ENCODE measurements around the gene SLC1A4.

The SLC1A4 gene

DNA sequence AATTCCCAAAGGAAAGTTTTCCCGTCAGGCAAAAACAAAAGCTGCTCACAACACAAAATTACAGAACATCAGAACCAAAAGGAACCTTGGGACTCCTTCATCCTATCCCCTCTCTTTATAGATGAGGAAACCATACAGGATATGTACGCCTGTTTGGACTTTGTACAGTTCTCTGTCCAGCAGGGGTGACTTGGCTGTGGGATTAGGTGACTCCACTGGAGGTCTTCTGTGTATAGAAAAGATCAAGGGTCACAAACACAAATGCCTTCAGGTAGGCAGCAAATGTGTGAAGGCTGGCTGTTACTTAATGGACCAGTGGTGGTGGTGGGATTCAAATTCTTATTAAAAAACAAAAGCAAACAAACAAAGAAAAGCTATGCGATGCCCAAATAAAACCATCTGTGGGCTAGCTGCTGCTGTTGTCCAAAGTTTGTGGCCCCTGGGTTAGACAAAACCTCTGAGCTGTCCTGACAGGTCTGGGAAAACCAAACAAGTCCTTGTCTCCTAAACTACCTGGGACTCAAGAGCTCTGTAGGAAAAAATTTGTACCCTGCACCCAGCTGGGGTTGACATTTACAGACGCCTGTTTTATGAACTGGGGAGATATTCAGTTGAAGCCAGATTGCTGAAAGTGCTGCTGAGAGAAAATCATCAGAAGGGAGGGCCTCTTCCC lies 65.7 kb downstream of the SLC1A4 start:
- DNase-seq (ENCODE audit: low spot score): no peak

DNA sequence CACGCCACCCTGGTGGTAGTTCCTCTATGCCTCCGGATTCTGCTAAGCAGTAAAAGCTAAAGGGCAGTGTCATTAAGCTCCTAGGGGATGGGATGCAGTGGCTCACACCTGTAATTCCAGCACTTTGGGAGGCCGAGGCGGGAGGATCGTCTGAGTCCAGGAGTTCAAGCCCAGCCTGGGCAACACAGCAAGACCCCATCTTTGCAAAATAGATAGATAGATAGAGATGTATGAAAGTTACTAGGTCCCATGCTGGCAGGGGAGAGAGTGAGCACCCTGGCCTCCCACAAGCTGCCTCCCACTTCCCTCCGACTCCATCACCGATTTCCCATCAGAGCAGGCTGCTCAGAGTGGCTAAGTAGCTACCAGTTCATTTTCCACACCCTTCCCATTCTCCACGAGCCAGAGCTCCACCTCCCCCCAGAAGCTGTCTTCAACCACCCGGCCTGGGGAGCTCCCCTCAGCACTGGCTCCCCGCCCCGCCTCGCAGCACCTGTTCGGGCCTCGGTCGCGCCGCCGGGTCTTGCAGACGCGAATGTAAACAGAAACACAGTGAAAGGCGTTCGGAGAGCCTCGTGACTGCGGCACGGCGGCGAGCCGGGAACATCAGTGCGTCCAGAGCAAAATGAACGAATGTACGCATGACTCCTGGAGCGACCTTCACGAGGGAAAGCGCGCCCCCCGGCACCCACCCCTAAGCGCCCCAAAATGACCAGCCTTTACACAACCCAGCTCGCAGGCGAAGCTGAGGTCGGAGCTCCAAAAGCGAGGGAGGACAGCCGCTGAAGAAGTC lies 66.4 kb downstream of the SLC1A4 start:
- peak; percentile 76 for DNase-seq (ENCODE audit: low spot score)

DNA sequence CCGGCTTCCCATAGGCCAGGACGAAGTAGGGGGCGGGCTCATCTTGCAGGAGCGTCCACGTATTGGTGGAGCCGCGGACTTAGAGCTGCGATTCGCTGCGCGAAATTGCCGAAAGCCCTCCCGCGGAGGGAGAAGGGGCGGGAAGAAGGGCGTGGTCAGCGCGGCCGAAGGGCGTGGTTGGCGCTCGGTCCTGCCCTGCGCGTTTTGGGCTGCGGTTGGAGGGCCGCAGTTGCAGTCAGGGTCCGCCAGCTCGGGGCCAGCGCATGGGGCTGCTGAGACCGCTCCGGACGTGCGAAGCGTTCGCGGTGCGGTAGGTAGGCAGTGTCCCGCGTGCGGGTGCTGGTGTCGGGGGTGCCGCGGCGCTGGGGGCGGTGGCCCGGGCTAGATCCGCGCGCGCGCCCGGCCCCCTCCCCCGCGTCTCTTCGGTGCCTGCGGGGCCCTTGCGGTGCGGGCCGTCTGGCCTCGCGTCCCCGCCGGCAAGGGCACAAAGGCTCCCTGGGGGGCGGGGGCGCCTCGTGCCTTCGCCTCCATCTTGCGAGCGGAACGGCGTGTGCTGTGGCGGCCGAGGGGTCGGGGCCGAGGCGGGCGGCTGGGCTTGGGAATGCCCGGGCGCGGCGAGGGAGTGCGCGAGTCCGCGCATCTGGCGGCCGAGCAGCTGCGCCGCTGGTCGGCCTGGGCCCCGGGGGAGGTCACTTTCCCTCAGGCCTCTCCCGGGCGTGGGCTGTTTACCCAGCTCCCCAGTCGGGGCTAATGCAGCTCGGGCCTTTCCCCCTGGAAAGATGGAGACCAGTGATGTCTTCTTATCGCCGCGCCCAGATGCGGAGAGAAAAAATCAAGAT lies 67.2 kb downstream of the SLC1A4 start, which contains the start of gene CEP68:
Gene CEP68, plus strand, starts transcription at position 202 of the 839 bp plus-strand sequence. CDS start 13,029 bp downstream, outside the sequence.
- peak; percentile 94 for DNase-seq (ENCODE audit: low spot score)

DNA sequence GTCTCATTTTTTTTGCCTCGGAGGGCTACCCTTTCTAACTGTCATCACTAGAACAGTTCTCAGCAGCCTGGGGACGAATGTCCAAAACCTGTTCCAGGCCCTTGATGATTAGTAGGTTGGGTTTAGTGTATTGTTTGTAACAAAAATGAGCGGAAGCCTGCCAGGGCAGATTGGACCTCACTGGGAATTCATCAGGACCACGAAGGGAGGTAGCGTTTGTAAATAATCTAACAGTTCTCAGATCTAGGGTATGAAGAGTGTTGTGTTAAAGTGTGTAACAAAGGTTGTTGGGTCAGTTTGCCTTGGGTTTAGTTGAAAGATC lies 67.8 kb downstream of the SLC1A4 start:
- DNase-seq (ENCODE audit: low spot score): no peak

DNA sequence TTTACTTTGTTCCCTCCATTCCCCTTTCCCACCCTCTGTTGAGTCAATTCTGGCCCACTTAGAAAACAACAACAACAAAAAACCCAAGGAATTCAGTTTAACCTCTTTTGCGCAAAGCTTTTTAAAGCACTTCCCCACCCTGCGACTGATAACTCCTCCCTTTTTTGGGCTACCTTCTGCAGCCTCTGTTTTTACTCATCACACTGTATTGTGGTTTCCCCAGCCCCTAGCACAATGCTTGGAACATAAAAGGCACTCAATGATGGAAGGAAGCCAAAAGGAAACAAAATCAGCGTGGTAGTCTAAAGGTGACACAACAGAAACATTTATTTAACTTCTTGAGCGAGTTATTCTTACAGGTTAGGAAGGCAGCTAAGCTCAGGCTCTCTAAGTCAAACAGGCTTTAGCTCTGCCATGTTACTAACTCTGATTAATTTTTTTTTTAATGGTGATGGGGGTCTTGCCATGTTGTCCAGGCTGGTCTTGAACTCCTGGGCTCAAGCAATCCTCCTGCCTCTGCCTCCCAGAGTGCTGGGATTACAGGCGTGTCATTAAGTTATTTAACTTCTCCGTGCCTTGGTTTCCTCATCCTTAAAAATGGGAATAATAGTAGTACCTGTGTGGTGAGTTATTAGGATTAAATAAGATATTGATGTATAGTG lies 68.3 kb downstream of the SLC1A4 start:
- no peak for DNase-seq (ENCODE audit: low spot score)

DNA sequence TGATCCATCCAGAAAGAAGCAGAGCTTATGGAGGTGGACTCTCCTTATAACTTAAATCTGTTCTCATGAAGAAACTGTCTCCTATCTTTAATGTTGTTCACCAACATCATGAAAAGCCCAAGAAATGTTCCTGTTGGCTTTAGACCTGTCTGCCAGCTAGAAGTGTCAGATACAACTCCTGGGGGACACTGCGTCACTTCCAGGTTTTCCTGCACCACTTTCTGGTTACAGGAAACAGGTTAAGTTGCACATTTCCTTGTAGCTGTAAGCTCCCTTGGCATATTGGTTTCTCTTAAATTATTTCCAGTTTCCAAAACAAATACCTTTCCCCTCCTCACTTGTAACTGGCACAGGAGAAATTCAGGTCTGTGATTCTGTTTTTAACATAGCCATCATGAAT lies 69.9 kb downstream of the SLC1A4 start:
- no peak for DNase-seq (ENCODE audit: low spot score)

DNA sequence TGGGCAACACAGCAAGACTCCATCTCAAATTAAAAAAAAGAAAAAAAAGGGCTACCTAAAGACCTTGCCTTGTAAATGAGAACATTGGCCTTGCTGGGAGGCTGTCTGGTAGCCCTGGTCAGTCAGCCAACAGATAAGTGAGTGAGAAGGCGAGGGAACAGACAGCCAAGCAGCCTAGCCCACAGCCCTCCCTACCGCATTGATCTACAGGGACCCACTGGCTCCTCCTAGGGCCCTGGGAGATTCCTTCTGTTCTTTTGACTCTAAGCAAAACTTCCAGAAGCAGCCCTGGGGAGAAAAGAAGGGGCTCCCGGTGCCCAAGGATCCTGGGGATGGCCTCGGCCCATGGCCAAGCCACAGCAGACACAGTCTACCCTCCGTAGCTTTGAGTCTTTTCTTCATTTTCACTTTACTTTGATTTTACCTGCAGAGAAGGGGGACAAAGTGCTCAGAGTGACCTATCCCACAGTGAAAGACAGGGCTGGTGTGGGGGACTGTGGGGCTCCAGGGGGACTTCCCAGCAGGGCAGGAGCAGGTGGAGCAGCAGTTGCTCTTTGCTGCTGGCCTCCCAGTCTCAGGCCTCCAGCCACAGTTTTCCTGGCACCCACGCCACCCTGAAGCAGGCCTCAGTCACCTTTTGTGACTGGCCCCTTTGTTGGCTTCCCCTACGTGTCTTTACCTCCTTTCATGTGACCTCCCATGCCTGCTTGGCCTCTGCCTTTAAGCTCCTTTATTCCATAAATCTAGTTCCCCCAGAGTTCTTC lies 72.1 kb downstream of the SLC1A4 start:
- no peak for DNase-seq (ENCODE audit: low spot score)

DNA sequence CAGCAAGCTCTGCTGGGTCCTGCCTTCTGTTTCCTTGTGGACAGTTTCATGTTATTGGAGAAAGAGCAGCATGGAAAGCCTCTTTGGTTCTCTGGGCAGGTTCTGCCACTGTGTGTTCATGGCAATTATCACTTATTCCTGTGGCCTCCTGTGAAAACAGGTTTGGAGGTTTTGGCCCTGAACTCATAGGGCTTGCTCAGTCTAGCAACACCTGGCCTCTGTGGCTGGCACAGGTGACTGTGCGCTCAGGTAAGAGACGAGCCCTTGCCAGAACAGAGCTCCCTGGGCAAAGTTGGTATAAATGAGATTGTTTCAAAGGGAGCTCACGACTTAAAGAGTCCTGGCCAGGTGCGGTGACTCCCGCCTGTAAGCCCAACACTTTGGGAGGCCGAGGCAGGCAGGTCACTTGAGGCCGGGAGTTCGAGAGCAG lies 72.7 kb downstream of the SLC1A4 start:
- DNase-seq (ENCODE audit: low spot score): no peak

DNA sequence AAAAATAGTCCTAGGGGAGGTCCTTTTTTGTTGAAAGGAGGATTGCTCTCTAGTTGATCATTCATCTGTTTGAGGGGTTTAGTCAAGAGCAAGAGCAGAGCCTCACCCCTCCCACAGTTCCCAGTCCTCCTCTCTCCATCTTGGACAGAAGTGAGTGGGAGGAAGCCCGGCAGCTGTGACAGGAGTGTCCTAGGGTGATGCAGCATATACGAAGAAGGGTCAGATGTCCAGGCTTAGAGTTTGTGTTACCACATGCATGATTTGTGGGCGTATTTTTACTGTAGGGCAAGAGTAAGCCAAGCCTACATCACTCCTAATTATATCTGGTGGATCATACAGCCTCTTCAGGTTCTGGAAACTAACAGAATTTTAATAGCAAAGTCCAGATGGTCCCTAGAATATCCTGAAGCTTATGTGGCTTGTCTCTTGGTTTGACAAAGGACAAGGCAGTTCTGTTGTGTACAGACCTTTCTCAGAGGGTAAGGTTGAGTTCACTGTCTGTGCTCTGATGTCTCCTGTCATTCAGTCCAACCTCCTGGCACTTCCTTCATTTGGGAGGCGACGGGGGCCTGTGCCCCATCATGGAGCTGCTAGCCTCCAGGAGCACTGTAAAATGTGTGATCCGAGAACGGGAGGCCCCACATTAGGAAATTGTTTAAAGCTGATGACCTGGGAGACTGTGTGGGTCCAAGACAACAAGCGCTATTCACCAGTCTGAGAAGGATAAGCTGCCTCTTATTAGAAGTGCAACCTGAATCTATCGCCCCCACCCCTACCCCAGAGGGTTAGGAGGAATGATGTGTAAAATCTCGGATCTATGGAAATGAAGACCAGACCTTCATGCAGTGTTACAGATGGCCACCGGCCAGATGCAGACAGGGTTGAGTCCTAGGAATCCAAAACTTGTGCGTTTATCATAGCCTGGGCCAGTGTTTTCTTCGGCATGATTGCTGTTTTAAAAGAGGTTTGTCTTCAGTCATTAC lies 73.9 kb downstream of the SLC1A4 start:
- no peak for DNase-seq (ENCODE audit: low spot score)

DNA sequence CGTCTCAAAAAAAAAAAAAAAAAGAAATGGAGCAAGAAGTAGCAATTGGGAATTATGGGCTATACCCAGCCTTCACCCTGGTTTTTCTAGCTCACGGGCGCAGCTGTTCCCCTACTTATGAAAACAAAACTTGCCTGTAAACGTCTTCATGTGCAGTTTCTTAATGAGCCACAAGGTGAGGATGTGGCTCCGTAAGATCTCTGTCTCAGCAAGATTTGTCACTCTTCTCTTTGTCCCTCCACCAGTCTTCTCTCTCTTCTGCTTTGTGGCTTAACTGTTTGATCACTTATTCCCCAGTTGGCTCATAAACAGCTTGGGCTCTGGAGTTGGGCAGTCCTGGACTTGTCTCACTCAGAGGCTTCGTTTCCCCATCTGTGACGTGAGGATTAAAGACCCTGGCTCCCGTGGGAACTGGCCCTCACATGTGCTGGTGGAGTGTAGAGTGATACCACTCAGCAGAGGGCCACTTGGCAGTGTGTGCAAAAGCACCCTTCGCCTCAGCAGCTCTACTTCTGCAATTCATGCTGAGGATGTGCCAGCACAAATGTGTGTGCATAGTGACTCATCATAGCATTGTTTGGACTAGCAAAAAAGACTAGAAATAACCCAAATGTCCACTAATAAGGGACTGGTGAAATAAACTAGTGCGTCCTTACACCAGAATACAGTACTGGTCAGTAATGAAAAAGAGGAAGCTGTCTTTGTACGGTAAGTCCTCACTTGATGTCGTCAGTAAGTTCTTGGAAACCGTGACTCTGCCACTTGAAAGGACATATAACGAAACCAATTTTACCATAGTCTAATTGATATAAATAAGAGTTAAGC lies 75.7 kb downstream of the SLC1A4 start:
- peak; percentile 76 for DNase-seq (ENCODE audit: low spot score)

DNA sequence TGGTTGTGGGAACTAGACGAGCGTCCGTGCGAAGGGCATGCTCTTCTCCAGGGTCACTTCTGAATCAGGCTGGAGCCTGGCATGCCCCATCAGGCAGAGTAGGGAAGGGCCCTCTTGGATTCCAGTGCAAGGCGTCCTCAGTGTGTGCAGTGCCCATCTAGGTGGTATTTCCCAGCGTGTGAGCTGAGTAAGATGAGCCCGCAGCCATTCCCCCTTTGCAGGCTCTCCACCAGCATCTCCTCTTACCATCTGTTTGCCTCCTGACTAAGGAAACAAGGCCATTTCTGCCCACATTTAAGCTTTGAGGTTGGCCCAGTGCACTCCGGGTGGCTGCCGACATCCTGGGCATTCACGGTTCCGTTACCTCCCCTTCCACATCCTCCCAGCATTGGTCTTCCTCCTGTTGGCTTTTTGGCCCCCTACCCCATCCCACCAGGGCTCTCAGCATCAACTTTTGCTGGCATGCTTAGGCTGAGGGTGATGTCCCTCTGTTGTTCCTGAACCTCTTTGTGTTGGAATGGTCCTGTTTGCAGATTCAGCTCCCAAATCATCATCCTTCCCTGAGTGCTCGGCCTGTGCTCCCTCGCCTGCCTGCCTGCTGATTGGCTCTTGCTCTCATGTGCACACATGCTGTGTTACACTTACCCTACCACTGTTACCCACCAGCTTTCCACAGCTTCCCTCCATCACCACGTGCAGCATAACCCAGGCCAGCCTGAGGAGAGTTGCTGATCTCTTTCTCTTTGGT lies 78.8 kb downstream of the SLC1A4 start:
- DNase-seq (ENCODE audit: low spot score): no peak

DNA sequence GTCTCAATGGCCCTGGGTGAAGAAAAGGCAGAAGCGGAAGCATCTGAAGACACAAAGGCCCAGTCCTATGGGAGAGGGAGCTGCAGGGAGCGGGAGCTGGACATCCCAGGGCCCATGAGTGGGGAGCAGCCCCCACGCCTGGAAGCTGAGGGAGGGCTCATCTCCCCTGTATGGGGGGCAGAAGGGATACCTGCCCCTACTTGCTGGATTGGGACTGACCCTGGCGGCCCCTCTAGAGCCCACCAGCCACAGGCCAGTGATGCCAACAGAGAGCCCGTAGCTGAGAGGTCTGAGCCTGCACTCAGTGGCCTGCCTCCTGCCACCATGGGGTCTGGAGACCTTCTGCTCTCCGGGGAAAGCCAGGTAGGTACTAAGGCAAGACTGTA lies 80.2 kb downstream of the SLC1A4 start:
- no peak for DNase-seq (ENCODE audit: low spot score)

DNA sequence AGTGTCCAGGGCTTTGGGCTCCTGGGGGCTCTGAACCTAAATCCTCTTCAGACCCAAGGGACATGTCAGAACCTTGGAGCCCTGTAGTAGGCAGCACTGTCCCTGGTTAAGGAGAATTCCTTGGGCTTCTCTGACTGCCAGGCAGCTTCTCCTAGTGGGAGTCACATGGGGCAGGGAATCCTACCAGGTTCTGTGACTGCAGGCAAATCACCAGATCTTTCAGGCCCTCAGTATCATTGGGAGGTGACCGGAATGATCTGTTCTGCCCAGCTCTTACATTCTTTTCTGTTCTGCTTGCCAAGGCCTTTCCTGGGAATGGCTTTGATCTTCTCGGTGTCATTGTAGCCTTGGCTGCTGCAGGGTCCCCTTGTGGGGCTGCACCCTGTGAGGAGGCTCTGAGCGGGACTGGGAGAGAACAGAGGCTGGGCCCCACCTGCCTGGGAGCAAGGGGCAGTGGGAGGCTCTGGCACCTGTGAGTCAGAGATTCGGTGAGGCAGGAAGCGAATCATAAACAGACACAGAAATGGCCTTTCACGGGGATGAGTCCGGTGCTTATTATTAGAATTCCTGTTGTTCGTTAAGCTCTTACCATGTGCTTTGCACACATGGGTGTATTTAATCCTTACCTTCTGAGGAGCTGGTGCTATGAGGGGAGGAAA lies 81.1 kb downstream of the SLC1A4 start:
- DNase-seq (ENCODE audit: low spot score): no peak

DNA sequence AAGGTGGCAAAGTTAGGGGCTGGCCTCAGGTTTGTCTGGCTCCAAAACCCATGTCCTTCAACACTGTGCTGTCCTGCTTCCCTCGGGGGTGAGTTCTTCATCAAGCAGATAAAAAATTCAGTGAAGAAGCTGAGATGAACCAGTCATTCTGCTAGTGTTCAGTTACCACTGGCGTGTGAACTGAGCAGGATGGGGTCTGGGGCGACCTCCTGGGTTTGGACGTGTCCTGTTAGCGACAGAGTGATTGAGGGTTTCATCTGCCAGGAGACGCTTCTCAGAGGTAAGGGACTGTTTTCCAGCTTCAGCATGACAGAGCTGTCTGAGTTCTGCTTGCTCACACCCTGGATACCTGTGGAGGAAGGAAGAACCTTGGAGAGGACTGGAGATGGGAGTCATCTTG lies 81.7 kb downstream of the SLC1A4 start:
- DNase-seq (ENCODE audit: low spot score): no peak

DNA sequence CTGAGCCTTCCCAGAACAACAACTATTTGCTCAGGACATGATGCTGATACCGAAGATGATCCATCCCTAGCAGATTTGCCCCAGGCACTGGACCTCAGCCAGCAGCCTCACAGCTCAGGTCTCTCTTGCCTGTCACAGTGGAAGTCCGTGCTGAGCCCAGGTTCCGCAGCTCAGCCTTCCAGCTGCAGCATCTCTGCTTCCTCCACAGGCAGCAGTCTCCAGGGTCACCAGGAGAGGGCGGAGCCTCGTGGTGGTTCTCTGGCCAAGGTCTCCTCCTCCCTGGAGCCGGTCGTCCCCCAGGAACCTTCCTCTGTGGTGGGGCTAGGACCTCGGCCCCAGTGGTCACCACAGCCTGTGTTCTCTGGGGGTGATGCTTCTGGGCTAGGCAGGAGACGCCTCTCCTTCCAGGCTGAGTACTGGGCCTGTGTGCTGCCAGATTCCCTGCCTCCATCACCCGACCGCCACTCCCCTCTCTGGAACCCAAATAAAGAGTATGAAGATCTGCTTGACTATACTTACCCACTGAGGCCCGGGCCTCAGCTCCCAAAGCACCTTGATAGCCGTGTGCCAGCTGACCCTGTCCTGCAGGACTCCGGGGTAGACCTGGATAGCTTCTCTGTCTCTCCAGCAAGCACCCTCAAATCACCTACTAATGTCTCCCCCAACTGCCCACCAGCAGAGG lies 82.4 kb downstream of the SLC1A4 start:
- DNase-seq (ENCODE audit: low spot score): no peak

DNA sequence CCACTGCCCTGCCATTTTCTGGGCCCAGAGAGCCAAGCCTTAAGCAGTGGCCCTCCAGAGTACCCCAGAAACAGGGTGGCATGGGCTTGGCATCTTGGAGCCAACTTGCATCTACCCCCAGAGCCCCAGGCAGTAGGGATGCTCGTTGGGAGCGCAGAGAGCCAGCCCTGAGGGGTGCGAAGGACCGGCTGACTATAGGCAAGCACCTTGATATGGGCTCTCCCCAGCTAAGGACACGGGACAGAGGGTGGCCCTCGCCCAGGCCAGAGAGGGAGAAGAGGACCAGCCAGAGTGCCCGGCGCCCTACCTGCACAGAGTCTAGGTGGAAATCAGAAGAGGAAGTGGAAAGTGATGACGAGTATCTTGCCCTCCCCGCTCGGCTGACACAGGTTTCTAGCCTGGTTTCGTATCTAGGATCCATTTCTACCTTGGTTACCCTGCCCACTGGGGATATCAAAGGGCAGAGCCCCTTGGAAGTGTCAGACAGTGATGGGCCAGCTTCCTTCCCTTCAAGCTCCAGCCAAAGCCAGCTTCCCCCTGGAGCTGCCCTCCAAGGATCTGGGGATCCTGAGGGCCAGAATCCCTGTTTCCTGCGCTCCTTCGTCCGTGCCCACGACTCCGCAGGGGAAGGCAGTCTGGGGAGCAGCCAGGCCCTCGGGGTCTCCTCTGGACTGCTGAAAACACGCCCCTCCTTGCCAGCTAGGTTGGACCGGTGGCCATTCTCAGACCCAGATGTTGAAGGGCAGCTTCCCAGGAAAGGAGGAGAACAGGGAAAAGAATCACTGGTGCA lies 83.2 kb downstream of the SLC1A4 start:
- no peak for DNase-seq (ENCODE audit: low spot score)

Measured in D341Med (cell line).